Medulla oblongata (tissue), 1 donor: ENCODE results near the gene ATXN7L3B.

Source experiments
- DNase-seq: peaks from one replicate; pipeline ENCODE4 v3.0.0-alpha.2; 2015; ENCODE audit errors: extremely low spot score

ATXN7L3B gene

GRCh38 chr12:74551291-74551690 is 13.7 kb downstream of the ATXN7L3B start:
- no peak for DNase-seq

DNA sequence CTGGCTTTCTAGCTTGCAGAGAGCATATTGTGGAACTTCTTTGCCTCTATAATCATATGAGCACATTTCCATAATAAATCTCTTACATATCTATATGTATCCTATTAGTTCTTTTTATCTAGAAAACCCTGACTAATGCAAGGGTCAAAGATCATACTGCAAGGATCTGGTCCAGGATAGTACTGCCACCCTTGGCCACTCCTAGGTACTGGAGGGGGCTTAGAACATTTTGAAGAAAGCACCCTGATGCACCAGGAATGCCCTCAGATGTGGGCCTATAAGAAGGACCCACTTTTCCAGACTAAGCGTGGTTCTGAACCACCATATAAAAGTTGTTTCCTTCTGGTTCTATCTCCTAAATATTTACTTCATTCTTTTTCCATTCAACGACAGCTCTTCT is 14.6 kb downstream of the ATXN7L3B start:
- no peak for DNase-seq

DNA sequence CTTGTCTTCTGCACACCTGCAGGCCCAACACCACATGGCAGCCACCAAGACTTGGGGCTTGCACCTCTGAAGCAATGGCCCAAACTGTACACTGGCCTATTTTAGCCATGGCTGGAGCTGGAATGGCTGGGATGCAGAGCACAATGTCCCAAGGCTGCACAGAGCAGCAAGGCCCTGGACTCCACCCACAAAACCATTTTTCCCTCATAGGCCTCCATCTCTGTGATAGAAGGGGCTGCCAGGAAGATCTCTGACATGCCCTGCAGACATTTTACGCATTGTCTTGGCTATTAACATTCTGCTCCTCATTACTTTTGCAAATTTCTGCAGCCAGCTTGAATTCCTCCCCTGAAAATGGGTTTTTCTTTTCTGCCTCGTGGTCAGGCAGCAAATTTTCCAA is 22.1 kb downstream of the ATXN7L3B start:
- no peak for DNase-seq

GRCh38 chr12:74563927-74564326 is 26.3 kb downstream of the ATXN7L3B start:
- DNase-seq: no peak

GRCh38 chr12:74578486-74578885 is 40.9 kb downstream of the ATXN7L3B start:
- no peak for DNase-seq

GRCh38 chr12:74579446-74579845 is 41.8 kb downstream of the ATXN7L3B start:
- DNase-seq: no peak

DNA sequence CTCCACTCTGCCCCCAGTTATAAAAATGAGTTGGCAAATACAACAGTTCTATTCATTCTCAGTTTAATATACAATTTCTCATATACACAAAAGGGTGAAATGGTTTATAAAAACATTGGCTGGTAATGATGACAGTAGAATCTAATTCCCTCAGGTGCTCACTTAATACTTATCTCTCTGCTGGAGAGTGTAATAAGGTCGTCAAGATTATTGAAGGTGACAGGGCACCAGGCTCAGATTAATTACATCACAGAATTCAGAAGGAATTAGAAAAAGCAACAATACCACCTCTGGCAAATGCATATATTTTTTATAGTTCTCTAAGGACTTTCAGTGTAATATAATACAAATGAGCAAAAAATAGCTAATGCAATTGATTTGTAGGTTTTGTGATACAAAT is 42.3 kb downstream of the ATXN7L3B start:
- DNase-seq: no peak

- no peak for DNase-seq
Measured at GRCh38 chr12:74581439-74581838, 43.8 kb downstream of the ATXN7L3B start.

- no peak for DNase-seq
Measured at GRCh38 chr12:74584483-74585062, 46.9 kb downstream of the ATXN7L3B start.

- DNase-seq: no peak
Measured at GRCh38 chr12:74586251-74586650, 48.6 kb downstream of the ATXN7L3B start.
